Smooth muscle cell (in vitro differentiated cells): ENCODE measurements around the gene GRN. TPM values are rescaled to one million over a fixed set of nuclear protein-coding genes. Genes with fewer than 3 reads are reported as not detected.

Experiments
- DNase-seq: peaks from one replicate; lab custom pipeline; 2025; ENCODE audit not compliant: unreplicated experiment; lab: John Stamatoyannopoulos, UW
- H2AFZ ChIP-seq: fragments of 200-600 bp; sonication (generic); 2 replicates; pipeline ENCODE4 v1.6.0; 2016; ENCODE audit warnings: antibody characterized with exemption, low read depth, mild to moderate bottlenecking
- H3F3A ChIP-seq: fragments of 200-600 bp; sonication (generic); 2 replicates; pipeline ENCODE4 v1.6.0; 2017; ENCODE audit warnings: antibody characterized with exemption, low read depth
- H3K27ac ChIP-seq: fragments of 200-600 bp; sonication (generic); 2 replicates; pipeline ENCODE4 v1.5.1; 2016; ENCODE audit warnings: low read depth, mild to moderate bottlenecking
- H3K27me3 ChIP-seq: fragments of 200-600 bp; sonication (generic); 2 replicates; pipeline ENCODE4 v1.6.1; 2016; ENCODE audit warnings: low read depth, mild to moderate bottlenecking
- H3K36me3 ChIP-seq: fragments of 200-600 bp; sonication (generic); 2 replicates; pipeline ENCODE4 v1.5.1; 2016; ENCODE audit warnings: low read depth
- H3K4me1 ChIP-seq: fragments of 200-600 bp; sonication (generic); 2 replicates; pipeline ENCODE4 v1.5.1; 2016; ENCODE audit warnings: low read depth
- H3K4me2 ChIP-seq: fragments of 200-600 bp; sonication (generic); 2 replicates; pipeline ENCODE4 v1.6.0; 2016; ENCODE audit warnings: mild to moderate bottlenecking
- H3K4me3 ChIP-seq: fragments of 200-600 bp; sonication (generic); 2 replicates; pipeline ENCODE4 v1.5.1; 2016; ENCODE audit warnings: mild to moderate bottlenecking
- H3K79me2 ChIP-seq: fragments of 200-600 bp; sonication (generic); 2 replicates; pipeline ENCODE4 v1.6.0; 2016; ENCODE audit warnings: low read depth, mild to moderate bottlenecking
- H3K9ac ChIP-seq: fragments of 200-600 bp; sonication (generic); 2 replicates; pipeline ENCODE4 v1.6.0; 2016; ENCODE audit warnings: low read depth
- H3K9me3 ChIP-seq: fragments of 200-600 bp; sonication (generic); replicated peaks from 2 replicates; pipeline ENCODE4 v1.5.1; 2016; ENCODE audit warnings: low read depth
- H4K20me1 ChIP-seq: fragments of 200-600 bp; sonication (generic); 2 replicates; pipeline ENCODE4 v1.6.0; 2016; ENCODE audit warnings: low read depth
- WGBS: methylation state at CpG from one replicate; pipeline ENCODE4 v1.1.7; 2016; ENCODE audit warnings: low lambda C conversion rate; 5-methylcytosine and 5-hydroxymethylcytosine counted together
- polyA plus RNA-seq: library from polyadenylated mRNA; unstranded; fragments of >200 nt; fragmentation: Nextera tagmentation; extraction: Ambion mirVana; gene quantifications from 2 replicates; pipeline ENCODE4 v1.2.1, GENCODE V29; 2016
- total RNA-seq: library from RNA; depleted of rRNA; stranded (reverse); fragments of >200 nt; gene quantifications from 2 replicates; pipeline ENCODE4 v1.2.3, GENCODE V29; 2014
- TF ChIP-seq, protein P1 (sequence below): fragments of 200-600 bp; sonication (generic); IDR thresholded peaks from 2 replicates; pipeline ENCODE4 v1.5.1; 2017; ENCODE audit warnings: borderline replicate concordance, mild to moderate bottlenecking, antibody characterized with exemption; ENCODE audit not compliant: insufficient read depth, poor library complexity, severe bottlenecking

Gene GRN
- total and polyA plus RNA-seq, 2 experiments from 2014 or later, result 125 to 338 TPM

- 96% methylated on average over 6 of the region's 6 CpGs for WGBS
- peaks cover 12% of the 10 kb centered on the region for H3F3A ChIP-seq
- no peak overlapping the region for H3K4me3 ChIP-seq
- no peaks in the 10 kb centered on the region for H3K27me3 ChIP-seq
- peaks cover 12% of the 10 kb centered on the region for H3K79me2 ChIP-seq
- no peaks in the 10 kb centered on the region for H3K36me3 ChIP-seq
- H3K9ac ChIP-seq, result no peak overlapping the region
- DNase-seq, result no peak
- no peaks in the 10 kb centered on the region for H3K9me3 ChIP-seq
- H2AFZ ChIP-seq, result no peak overlapping the region
- no peak overlapping the region for H3K27ac ChIP-seq
- TF ChIP-seq, protein P1, sequence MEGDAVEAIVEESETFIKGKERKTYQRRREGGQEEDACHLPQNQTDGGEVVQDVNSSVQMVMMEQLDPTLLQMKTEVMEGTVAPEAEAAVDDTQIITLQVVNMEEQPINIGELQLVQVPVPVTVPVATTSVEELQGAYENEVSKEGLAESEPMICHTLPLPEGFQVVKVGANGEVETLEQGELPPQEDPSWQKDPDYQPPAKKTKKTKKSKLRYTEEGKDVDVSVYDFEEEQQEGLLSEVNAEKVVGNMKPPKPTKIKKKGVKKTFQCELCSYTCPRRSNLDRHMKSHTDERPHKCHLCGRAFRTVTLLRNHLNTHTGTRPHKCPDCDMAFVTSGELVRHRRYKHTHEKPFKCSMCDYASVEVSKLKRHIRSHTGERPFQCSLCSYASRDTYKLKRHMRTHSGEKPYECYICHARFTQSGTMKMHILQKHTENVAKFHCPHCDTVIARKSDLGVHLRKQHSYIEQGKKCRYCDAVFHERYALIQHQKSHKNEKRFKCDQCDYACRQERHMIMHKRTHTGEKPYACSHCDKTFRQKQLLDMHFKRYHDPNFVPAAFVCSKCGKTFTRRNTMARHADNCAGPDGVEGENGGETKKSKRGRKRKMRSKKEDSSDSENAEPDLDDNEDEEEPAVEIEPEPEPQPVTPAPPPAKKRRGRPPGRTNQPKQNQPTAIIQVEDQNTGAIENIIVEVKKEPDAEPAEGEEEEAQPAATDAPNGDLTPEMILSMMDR, result no peak
- H3K4me2 ChIP-seq, result no peak overlapping the region
- peaks cover 51% of the 10 kb centered on the region for H4K20me1 ChIP-seq
- peaks cover 25% of the 10 kb centered on the region for H3K4me1 ChIP-seq
These were observed 13.9 kb downstream of the GRN start for GRCh38 chr17:44359006-44359405.

DNA sequence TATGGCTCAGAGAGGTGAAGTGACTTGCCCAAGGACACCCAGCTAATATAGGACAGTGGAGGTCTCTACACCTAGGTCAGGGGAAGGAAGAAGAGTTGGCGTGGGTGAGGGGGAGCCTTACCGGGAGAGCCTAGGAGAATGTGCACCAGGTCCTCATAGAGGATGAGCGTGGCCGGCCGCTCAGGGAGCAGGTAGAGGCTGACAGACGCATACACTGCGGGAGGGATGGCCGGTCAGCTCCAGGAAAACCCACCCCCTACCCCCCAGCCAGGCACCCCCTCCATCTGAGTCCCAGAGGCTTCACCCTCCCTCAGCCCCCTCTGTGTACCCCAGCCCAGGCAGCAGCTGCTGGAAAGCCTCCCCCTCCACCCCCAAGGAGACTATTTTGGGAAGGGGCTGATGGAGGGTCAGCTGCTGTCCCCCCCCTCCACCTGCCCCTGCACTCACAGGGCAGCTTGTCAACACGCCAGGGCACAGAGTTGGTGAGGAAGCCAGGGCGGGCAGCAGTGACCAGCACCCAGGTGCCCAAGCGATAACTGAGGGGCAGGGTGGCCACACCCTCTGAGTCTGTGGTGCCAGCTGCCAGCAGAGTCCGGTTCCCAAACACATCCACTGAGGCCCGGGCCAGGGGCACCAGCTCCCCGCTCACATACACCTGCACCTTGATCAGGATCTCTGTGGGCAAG is 14.5 kb downstream of the GRN start:
- Histone ChIP-seq H3F3A (peaks cover 12% of the 10 kb centered on the region), H3K27me3 (no peaks in the 10 kb centered on the region), H3K79me2 (peaks cover 12% of the 10 kb centered on the region), H3K36me3 (no peaks in the 10 kb centered on the region), H3K9me3 (no peaks in the 10 kb centered on the region), H3K4me1 (peaks cover 25% of the 10 kb centered on the region), H3K9ac (no peak overlapping the region), H3K27ac (no peak overlapping the region), H3K4me2 (no peak overlapping the region), H2AFZ (no peak overlapping the region), H3K4me3 (no peak overlapping the region), H4K20me1 (peaks cover 51% of the 10 kb centered on the region)
- DNase-seq, result no peak
- 91% methylated on average over 13 of the region's 14 CpGs for WGBS
- TF ChIP-seq, protein P1, result no peak

DNA sequence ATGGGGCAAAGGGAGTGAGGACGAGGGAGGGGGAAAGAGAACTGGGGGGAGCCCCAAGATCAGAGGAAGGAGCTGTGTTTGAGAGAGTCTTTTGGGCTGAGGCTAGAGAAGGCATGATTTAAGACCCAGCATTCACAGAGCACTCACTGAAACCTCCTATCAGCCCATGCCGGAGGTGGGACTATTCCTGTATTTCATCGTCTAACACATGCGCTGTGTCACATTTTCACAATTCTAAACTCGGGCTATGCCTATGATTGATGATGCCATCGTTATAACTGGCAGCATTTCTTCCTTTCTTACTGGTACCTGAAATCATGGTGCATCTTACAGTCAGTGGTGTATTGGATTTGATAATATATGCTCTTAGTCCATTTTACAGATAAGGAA is 15.0 kb downstream of the GRN start:
- TF ChIP-seq, protein P1, result no peak
- H2AFZ ChIP-seq, result no peak overlapping the region
- H3K27me3 ChIP-seq, result no peaks in the 10 kb centered on the region
- peaks cover 51% of the 10 kb centered on the region for H4K20me1 ChIP-seq
- no peak for DNase-seq
- H3K9ac ChIP-seq, result no peak overlapping the region
- peaks cover 12% of the 10 kb centered on the region for H3K79me2 ChIP-seq
- H3K4me2 ChIP-seq, result peak overlapping the region; percentile 94
- H3K4me3 ChIP-seq, result no peak overlapping the region
- WGBS, result 74% methylated on average over 6 of the region's 6 CpGs
- peaks cover 25% of the 10 kb centered on the region for H3K4me1 ChIP-seq
- peaks cover 12% of the 10 kb centered on the region for H3F3A ChIP-seq
- no peak overlapping the region for H3K27ac ChIP-seq
- no peaks in the 10 kb centered on the region for H3K9me3 ChIP-seq
- H3K36me3 ChIP-seq, result no peaks in the 10 kb centered on the region

GRCh38 chr17:44360826-44361225 is 15.7 kb downstream of the GRN start:
- peaks cover 25% of the 10 kb centered on the region for H3K4me1 ChIP-seq
- H2AFZ ChIP-seq, result no peak overlapping the region
- no peaks in the 10 kb centered on the region for H3K9me3 ChIP-seq
- peaks cover 51% of the 10 kb centered on the region for H4K20me1 ChIP-seq
- no peak overlapping the region for H3K27ac ChIP-seq
- WGBS, result 52% methylated on average over 5 of the region's 5 CpGs
- H3K36me3 ChIP-seq, result no peaks in the 10 kb centered on the region
- peaks cover 12% of the 10 kb centered on the region for H3K79me2 ChIP-seq
- H3K4me3 ChIP-seq, result no peak overlapping the region
- H3K4me2 ChIP-seq, result peak overlapping the region; percentile 94
- DNase-seq, result no peak
- TF ChIP-seq, protein P1, result no peak
- H3K27me3 ChIP-seq, result no peaks in the 10 kb centered on the region
- no peak overlapping the region for H3K9ac ChIP-seq
- peaks cover 8% of the 10 kb centered on the region for H3F3A ChIP-seq
